ACC112 (cell line): Measurements from ENCODE around the gene ZNF652.

Experiments used
- H2AFZ ChIP-seq: fragments of 200-600 bp; sonication (generic); one replicate; pipeline ENCODE4 v1.6.0; 2017; ENCODE audit warnings: antibody characterized with exemption, low read length; ENCODE audit not compliant: unreplicated experiment
- H3K27ac ChIP-seq: fragments of 200-600 bp; sonication (generic); 2 replicates; pipeline ENCODE4 v1.5.1; 2014; ENCODE audit warnings: low read depth, mild to moderate bottlenecking, antibody characterized with exemption, low read length, moderate library complexity
- H3K27me3 ChIP-seq: fragments of 200-600 bp; sonication (generic); 2 replicates; pipeline ENCODE4 v1.6.1; 2014; ENCODE audit warnings: mild to moderate bottlenecking, antibody characterized with exemption, low read length, moderate library complexity, mixed read lengths; ENCODE audit not compliant: insufficient read depth
- H3K36me3 ChIP-seq: fragments of 200-600 bp; sonication (generic); 2 replicates; pipeline ENCODE4 v1.6.1; 2016; ENCODE audit warnings: mild to moderate bottlenecking, antibody characterized with exemption, low read length, moderate library complexity, mixed read lengths; ENCODE audit not compliant: insufficient read depth
- H3K4me1 ChIP-seq: fragments of 200-600 bp; sonication (generic); one replicate; pipeline ENCODE4 v1.6.1; 2016; ENCODE audit warnings: low read length, mixed read lengths; ENCODE audit not compliant: insufficient read depth, unreplicated experiment, control insufficient read depth
- H3K4me3 ChIP-seq: fragments of 200-600 bp; sonication (generic); 2 replicates; pipeline ENCODE4 v1.5.1; 2014; ENCODE audit warnings: mild to moderate bottlenecking, low read depth, low read length
- H3K79me2 ChIP-seq: fragments of 200-600 bp; sonication (generic); one replicate; pipeline ENCODE4 v1.6.0; 2016; ENCODE audit warnings: low read length; ENCODE audit not compliant: control insufficient read depth, unreplicated experiment, insufficient read depth

Gene ZNF652

DNA sequence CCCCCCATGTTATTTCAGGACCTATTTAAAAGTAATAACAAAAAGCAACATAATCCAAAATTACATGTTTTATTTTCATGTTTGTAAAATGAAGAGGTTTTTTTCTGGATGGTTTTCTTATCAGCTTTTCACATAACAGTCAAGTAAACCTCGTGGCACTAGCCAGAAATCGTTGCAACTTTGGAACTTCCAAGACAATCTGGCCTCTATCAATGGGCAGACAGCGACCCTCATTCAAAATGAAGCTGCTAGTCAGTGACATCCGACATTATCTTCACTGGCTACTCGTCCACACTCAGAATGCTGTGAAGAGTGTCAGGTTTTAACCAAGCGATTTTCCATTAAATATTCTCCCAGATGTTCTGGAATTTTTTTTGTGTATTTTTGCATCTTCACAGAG is 22.7 kb downstream of the ZNF652 start:
- Histone ChIP-seq H3K4me3 (no peak overlapping the region), H3K27me3 (no peaks in the 10 kb centered on the region), H2AFZ (no peak overlapping the region), H3K79me2 (peaks cover 48% of the 10 kb centered on the region), H3K36me3 (no peaks in the 10 kb centered on the region), H3K4me1 (peaks cover 31% of the 10 kb centered on the region), H3K27ac (no peak overlapping the region)

DNA sequence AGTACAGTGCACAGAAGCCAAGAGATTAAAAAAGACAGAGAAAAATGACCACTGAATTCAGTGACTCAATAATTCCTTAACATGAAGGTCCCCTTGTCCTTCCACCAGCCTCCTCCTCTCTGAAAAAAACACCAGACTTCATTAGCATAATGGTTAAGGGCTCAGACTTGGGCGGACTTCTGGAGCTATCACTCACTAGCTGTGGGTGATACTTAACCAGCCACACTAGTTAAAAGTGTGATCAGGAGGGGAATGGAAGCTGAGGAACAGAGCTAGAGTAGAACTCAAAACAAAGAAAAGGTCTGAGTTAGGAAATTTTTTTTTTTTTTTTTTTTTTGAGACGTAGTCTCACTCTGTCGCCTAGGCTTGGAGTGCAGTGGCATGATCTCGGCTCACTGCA is 23.2 kb downstream of the ZNF652 start:
- Histone ChIP-seq H3K27me3 (no peaks in the 10 kb centered on the region), H3K79me2 (peaks cover 52% of the 10 kb centered on the region), H3K4me1 (peaks cover 35% of the 10 kb centered on the region), H2AFZ (no peak overlapping the region), H3K4me3 (no peak overlapping the region), H3K27ac (no peak overlapping the region), H3K36me3 (no peaks in the 10 kb centered on the region)

GRCh38 chr17:49337884-49338283 is 24.2 kb downstream of the ZNF652 start:
- Histone ChIP-seq H3K4me3 (no peak overlapping the region), H3K27ac (no peak overlapping the region), H3K79me2 (peaks cover 50% of the 10 kb centered on the region), H3K4me1 (peaks cover 34% of the 10 kb centered on the region), H3K27me3 (no peaks in the 10 kb centered on the region), H2AFZ (no peak overlapping the region), H3K36me3 (no peaks in the 10 kb centered on the region)

DNA sequence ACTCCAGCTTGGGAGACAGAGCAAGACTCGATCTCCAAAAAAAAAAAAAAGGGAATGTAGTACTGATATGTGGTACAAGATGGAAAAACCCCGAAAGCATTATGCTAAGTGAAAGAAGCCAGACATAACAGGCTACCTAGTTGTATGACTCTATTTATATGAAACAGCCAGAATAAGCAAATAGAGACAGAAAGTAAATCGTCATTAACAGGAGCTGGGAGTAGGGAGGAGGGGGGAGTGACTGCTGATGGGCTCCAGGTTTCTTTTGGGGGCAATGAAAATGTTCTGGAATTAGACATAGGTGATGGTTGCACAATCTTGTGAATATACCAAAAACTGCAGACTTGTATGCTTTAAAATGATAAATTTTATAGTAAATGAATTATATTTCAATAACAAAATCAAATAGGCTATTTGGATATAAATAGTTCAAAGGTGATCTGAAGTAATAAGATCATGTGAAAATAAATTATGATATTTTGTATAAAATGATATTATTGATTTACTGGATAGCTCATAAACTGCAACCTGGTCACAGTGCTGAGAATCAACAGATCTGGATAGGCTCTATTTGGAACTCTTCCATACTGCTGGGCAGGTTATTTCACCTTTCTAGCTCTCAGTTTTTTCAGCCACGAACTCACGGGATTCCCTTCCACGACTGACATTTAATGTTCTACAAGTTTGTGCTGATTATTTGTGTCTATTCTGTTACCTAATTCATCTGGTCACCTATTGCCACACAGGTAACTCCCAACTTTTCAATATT is 27.1 kb downstream of the ZNF652 start:
- Histone ChIP-seq H3K27ac (no peak overlapping the region), H3K4me1 (peaks cover 26% of the 10 kb centered on the region), H3K4me3 (no peak overlapping the region), H3K79me2 (peaks cover 49% of the 10 kb centered on the region), H3K36me3 (no peaks in the 10 kb centered on the region), H2AFZ (no peak overlapping the region), H3K27me3 (no peaks in the 10 kb centered on the region)

DNA sequence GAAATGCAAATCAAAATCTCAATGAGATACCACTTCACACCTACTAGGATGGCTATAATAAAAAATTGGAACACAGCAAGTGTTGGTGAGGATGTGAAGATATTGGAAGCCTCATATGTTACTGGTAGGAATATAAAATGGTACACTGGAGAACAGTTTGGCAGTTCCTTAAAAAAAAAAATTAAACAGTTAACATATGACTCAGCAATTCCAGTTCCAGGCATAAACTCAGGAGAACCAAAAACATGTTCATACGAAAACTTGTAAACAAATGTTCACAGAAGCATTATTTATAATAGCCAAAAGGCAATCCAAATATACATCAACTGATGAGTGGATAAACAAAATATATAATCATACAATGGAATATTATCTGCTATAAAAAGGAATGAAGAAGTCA is 28.2 kb downstream of the ZNF652 start:
- H3K4me1 ChIP-seq = peaks cover 24% of the 10 kb centered on the region
- H3K4me3 ChIP-seq = no peak overlapping the region
- peaks cover 40% of the 10 kb centered on the region for H3K79me2 ChIP-seq
- no peak overlapping the region for H2AFZ ChIP-seq
- no peaks in the 10 kb centered on the region for H3K36me3 ChIP-seq
- H3K27me3 ChIP-seq = no peaks in the 10 kb centered on the region
- no peak overlapping the region for H3K27ac ChIP-seq

- Histone ChIP-seq H3K79me2 (peaks cover 28% of the 10 kb centered on the region), H3K36me3 (no peaks in the 10 kb centered on the region), H3K4me1 (no peaks in the 10 kb centered on the region), H3K4me3 (no peak overlapping the region), H3K27ac (no peak overlapping the region), H3K27me3 (no peaks in the 10 kb centered on the region), H2AFZ (no peak overlapping the region)
Observed at GRCh38 chr17:49327835-49328784, 33.9 kb downstream of the ZNF652 start.

DNA sequence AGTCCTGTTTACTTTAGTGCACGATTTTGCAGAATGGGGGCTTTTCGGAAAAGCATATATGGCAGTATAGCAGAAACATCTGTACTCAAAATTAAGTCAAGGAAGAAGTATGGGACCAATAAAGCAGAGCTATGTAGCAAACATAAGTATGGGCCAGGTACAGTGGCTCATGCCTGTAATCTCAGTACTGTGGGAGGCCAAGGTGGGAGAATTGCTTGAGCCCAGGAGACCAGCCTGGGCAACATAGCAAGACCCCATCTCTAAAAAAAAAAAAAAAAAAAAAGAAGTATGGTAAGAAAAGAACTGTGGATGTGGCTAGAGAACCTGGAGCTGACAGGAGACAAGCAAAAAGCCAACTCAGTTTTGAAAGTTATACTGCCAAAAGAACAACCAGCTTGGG is 36.1 kb downstream of the ZNF652 start:
- Histone ChIP-seq H2AFZ (no peak overlapping the region), H3K4me3 (no peak overlapping the region), H3K27me3 (no peaks in the 10 kb centered on the region), H3K4me1 (no peaks in the 10 kb centered on the region), H3K79me2 (peaks cover 22% of the 10 kb centered on the region), H3K27ac (no peak overlapping the region), H3K36me3 (no peaks in the 10 kb centered on the region)

DNA sequence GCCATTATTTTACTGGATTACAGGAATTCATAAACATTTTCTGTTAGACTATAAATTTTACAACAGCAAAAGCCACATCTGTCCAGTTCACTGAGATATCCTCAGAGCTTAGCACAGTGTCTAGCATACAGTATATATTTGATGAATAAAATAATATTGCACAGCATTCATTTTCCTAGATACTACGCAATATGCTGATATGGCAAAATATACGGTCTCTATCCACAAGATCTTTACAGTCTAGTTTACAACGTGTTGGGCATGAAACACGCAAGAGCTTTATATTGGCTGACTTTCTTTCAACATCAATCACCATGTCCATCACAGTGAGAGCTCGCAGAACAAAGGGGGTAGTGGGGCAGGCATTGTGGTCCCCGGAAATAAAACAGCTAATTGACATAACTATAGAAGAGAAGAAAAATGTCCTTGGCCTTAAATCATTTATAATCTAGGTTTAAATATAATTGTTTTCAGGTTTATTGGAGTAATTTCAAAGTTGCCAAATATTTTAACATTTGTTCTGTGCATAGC is 43.5 kb downstream of the ZNF652 start:
- Histone ChIP-seq H3K4me1 (peaks cover 11% of the 10 kb centered on the region), H3K36me3 (no peaks in the 10 kb centered on the region), H3K27ac (no peak overlapping the region), H3K4me3 (no peak overlapping the region), H2AFZ (no peak overlapping the region), H3K27me3 (no peaks in the 10 kb centered on the region), H3K79me2 (peaks cover under 1% of the 10 kb centered on the region)

- H2AFZ ChIP-seq = no peak overlapping the region
- H3K36me3 ChIP-seq = no peaks in the 10 kb centered on the region
- H3K27me3 ChIP-seq = no peaks in the 10 kb centered on the region
- H3K27ac ChIP-seq = no peak overlapping the region
- H3K4me1 ChIP-seq = peaks cover 11% of the 10 kb centered on the region
- H3K79me2 ChIP-seq = no peaks in the 10 kb centered on the region
- no peak overlapping the region for H3K4me3 ChIP-seq
Observed at GRCh38 chr17:49316889-49317675, 45.0 kb downstream of the ZNF652 start.

GRCh38 chr17:49316258-49316570 is 45.8 kb downstream of the ZNF652 start:
- H3K4me3 ChIP-seq = peak overlapping the region; percentile 54
- no peaks in the 10 kb centered on the region for H3K27me3 ChIP-seq
- peaks cover 11% of the 10 kb centered on the region for H3K4me1 ChIP-seq
- peak overlapping the region; percentile 39; the same call in 1 of the 2 replicates for H3K27ac ChIP-seq
- H3K79me2 ChIP-seq = no peaks in the 10 kb centered on the region
- no peak overlapping the region for H2AFZ ChIP-seq
- H3K36me3 ChIP-seq = peaks cover 4% of the 10 kb centered on the region; the same call in 1 of the 2 replicates
